ENCODE results near the gene ASGR2.

Gene ASGR2

GRCh38 chr17:7110617-7111306 is 3.9 kb downstream of the ASGR2 start:
- no peak overlapping the region for H3K27ac ChIP-seq
- no peak for TF ChIP-seq CTCF (conservative IDR thresholded peaks at IDR 0.05)
- TF ChIP-seq ZFX (IDR thresholded peaks at IDR 0.05): no peak

- H3K27ac ChIP-seq: no peak overlapping the region
- TF ChIP-seq CTCF (conservative IDR thresholded peaks at IDR 0.05) (no peak), ZFX (IDR thresholded peaks at IDR 0.05) (no peak)
Observed at GRCh38 chr17:7109461-7110322, 4.9 kb downstream of the ASGR2 start.

GRCh38 chr17:7108981-7109380 is 5.6 kb downstream of the ASGR2 start:
- no peak for TF ChIP-seq CTCF (conservative IDR thresholded peaks at IDR 0.05)
- TF ChIP-seq ZFX (IDR thresholded peaks at IDR 0.05): no peak
- H3K27ac ChIP-seq: no peak overlapping the region

- no peak overlapping the region for H3K27ac ChIP-seq
- TF ChIP-seq CTCF (conservative IDR thresholded peaks at IDR 0.05): no peak
- no peak for TF ChIP-seq ZFX (IDR thresholded peaks at IDR 0.05)
Observed at GRCh38 chr17:7108560-7108925, 6.1 kb downstream of the ASGR2 start.

GRCh38 chr17:7107795-7108559 is 6.6 kb downstream of the ASGR2 start:
- H3K27ac ChIP-seq: no peak overlapping the region
- no peak for TF ChIP-seq CTCF (conservative IDR thresholded peaks at IDR 0.05)

GRCh38 chr17:7107012-7107754 is 7.4 kb downstream of the ASGR2 start:
- no peak for TF ChIP-seq CTCF (conservative IDR thresholded peaks at IDR 0.05)
- no peak for TF ChIP-seq ZFX (IDR thresholded peaks at IDR 0.05)
- H3K27ac ChIP-seq: no peak overlapping the region
